ENCODE data around the gene RFX1. TPM values are rescaled to one million over a fixed set of nuclear protein-coding genes. Genes with fewer than 3 reads are reported as not detected.
"Not testable (repeated sequence)": the region's sequence is repeated elsewhere in the genome, so short reads cannot be mapped to it uniquely, and the experiment has no call there.

Gene RFX1
- total RNA-seq, 1 donor from 2014 or later = 4.2 TPM

DNA sequence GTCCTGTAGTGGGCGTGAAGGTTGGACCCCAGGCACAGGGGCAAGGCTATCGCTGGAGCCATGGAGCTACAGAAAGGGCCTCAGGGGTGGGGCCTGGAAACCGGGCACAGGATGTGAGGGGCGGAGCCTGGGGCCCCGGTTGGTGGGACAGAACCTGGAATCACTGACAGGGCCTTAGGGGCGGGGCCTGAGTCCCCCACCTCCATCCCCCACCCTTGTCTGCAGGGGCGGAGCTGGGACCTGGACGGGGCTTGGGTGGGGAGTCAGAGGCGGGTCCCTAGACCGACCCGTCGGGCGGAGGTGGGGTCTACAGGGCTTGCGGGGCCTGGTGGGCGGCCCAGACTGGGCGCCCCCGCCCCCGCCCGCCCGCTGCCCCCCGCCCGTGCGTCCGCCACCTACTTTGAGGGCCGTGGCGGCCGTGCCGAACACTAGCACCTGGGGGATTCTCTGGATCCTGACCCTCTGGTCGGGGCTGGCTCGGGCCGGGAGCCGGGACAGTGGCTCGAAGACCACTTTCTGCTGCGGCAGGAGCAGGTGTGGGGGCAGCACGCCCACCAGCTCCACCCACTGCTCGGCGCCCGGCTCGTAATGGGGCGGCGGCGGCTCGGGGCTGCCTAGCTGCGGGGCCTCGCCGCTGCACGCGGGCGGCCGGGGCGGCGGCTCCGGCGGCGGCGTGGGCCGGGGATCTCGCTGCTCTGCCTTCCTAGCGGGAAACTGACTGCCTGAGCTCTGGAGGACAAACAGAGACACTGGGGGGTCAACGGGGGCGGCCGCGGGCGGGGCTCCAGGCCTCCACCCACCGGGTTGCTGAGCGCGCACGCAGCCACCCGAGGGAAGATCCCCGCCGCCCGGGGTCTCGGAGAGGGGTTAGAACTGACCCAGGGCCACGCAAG lies 27.5 kb downstream of the RFX1 start:
- no peak overlapping the region for H3K4me3 ChIP-seq (ENCODE audit: low read depth, low read length)
- DNase-seq (ENCODE audit: low read depth) = no peak
- TF ChIP-seq, protein P1, sequence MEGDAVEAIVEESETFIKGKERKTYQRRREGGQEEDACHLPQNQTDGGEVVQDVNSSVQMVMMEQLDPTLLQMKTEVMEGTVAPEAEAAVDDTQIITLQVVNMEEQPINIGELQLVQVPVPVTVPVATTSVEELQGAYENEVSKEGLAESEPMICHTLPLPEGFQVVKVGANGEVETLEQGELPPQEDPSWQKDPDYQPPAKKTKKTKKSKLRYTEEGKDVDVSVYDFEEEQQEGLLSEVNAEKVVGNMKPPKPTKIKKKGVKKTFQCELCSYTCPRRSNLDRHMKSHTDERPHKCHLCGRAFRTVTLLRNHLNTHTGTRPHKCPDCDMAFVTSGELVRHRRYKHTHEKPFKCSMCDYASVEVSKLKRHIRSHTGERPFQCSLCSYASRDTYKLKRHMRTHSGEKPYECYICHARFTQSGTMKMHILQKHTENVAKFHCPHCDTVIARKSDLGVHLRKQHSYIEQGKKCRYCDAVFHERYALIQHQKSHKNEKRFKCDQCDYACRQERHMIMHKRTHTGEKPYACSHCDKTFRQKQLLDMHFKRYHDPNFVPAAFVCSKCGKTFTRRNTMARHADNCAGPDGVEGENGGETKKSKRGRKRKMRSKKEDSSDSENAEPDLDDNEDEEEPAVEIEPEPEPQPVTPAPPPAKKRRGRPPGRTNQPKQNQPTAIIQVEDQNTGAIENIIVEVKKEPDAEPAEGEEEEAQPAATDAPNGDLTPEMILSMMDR (conservative IDR thresholded peaks at IDR 0.05; ENCODE audit: low read depth, low read length) = no peak

DNA sequence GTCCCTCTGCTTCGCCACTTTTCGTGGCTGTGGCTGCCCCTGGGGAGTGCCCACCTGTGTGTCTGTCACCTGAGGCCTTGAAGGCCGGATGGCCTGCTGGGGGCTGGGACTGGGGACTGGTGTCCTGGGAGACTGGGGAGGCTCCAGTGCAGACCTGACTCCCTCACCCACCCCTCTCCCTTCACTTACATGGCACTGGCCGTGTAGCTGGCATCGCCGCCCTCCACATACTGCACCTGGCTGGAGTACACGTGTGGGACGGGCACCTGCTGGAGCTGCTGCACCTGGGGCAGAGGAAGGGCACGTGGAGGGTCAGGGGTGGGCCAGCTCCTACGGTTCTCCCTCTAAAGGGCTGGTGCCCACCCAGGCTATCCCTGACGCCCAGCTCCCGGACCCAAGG lies 28.3 kb downstream of the RFX1 start:
- H3K4me3 ChIP-seq (ENCODE audit: low read depth, low read length) = no peak overlapping the region
- no peak for DNase-seq (ENCODE audit: low read depth)
- TF ChIP-seq, protein P1 (conservative IDR thresholded peaks at IDR 0.05; ENCODE audit: low read depth, low read length) = no peak

DNA sequence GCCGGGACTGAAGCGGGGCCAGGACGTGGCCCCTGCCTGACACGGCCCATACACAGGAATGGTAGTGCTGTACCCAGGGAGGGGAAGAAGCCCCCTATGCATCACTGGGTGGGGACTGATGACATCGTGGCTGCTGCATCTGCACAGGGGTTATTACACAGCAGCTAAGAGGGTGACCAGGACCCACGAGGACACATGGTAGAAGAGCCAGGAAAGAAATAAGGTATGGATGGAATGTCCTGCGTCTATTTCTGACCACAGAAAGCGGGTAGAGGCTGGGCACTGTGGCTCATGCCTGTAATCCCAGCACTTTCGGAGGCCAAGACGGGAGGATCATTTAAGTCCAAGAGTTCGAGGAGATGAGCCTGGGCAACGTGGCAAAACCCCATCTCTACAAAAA lies 29.7 kb downstream of the RFX1 start:
- DNase-seq (ENCODE audit: low read depth) = no peak
- TF ChIP-seq, protein P1 (conservative IDR thresholded peaks at IDR 0.05; ENCODE audit: low read depth, low read length) = no peak
- no peak overlapping the region for H3K4me3 ChIP-seq (ENCODE audit: low read depth, low read length)

DNA sequence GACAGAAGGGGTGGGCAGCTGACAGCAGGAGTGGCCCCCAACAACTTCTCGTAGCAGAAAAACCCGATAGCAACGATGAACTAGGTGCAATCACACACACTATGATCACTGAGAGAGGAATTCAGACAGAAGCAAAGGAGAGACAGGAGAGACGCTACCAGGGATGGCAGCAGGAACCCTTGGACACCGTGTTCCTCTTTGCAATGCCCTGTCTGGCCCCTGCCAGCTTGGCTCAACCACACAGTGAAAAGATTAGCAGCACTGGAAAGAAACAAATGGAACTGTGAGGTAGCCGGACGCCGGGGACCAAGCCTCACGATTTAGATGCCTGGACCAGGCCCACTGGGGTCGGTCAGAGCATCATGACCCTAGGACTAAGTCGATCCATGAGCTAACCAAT lies 30.2 kb downstream of the RFX1 start:
- DNase-seq (ENCODE audit: low read depth) = no peak
- no peak overlapping the region for H3K4me3 ChIP-seq (ENCODE audit: low read depth, low read length)
- TF ChIP-seq, protein P1 (conservative IDR thresholded peaks at IDR 0.05; ENCODE audit: low read depth, low read length) = no peak

DNA sequence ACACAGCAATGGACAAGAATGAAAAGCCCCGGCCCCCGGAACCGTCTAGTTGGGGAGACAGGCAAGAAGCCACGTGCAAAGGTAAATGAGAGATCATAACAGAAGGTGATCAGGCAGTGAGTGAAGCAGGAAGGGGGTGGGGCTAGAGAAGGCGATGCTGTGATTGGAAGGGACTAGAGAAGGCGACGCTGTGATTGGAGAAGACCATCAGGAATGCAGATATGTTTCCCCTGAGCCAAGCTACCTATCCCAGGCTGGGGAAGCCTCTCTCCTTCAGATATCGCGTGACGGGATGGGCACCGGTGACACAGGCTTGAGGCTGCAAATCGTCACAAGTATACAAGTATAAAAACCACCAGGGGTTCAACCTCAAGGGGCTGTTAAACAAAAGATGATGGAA lies 32.0 kb downstream of the RFX1 start:
- no peak overlapping the region for H3K4me3 ChIP-seq (ENCODE audit: low read depth, low read length)
- TF ChIP-seq, protein P1 (conservative IDR thresholded peaks at IDR 0.05; ENCODE audit: low read depth, low read length) = no peak
- DNase-seq (ENCODE audit: low read depth) = no peak

DNA sequence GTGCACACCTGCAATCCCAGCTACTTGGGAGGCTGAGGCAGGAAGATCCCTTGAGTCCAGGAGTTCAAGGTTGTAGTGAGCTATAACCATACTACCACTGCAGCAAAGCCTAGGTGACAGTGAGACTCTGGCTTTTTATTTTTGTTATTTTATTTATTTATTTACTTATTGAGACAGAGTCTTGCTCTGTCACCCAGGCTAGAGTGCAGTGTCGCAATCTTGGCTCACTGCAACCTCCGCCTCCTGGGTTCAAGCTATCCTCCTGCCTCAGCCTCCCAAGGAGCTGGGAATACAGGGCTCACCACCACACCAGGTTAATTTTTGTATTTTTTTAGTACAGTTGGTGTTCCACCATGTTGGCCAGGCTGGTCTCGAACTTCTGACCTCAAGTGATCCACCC lies 32.6 kb downstream of the RFX1 start:
- not testable (repeated sequence) for DNase-seq (ENCODE audit: low read depth); H3K4me3 ChIP-seq (ENCODE audit: low read depth, low read length)

DNA sequence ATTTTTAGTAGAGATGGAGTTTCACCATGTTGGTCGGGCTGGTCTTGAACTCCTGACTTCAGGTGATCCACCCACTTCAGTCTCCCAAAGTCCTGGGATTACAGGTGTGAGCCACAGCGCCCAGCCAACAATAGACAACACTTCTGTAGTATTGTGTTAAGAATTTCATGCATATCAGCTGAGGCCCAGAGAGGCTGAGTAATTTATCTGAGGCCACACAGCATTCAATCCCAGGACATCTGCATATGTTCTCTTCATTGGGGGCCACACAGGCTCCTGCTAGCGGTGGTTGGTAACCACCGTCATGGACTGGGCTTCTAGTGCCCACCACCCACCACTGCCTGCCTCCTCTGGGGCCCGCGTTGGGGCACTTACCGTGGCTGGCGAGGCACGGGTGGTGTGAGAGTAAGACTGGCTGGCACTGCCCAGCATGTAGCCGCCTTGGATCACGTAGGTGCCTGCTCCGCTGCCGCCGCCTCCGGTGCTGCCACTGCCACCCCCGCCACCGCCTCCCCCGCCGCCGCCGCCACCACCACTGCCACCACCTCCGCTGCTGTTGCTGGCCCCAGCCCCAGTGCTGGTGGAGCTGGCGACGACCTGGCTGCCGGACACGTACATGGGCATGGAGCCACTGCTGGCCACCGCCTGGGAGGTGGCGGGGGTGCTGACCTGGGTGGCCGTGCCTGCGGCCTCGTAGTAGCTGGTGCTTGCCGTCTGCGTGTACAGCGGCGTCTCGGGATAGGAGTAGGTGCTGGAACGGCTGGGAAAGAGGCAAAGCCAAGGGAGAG lies 33.6 kb downstream of the RFX1 start:
- no peak overlapping the region for H3K4me3 ChIP-seq (ENCODE audit: low read depth, low read length)
- DNase-seq (ENCODE audit: low read depth) = no peak
- TF ChIP-seq, protein P1 (conservative IDR thresholded peaks at IDR 0.05; ENCODE audit: low read depth, low read length) = no peak

DNA sequence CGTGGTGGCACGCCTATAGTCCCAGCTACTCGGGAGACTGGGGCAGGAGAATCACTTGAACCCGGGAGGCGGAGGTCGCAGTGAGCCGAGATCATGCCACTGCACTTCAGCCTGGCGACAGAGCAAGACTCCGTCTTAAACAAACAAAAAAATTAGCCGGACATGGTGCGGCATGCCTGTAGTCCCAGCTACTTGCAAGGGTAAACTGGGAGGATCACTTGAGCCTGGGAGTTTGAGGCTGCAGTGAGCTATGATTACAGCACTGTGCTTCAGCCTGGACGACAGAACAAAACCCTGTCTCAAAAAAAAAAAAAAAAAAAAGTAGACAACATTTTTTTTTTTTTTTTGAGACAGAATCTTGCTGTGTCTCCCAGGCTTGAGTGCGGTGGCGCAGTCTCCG lies 34.3 kb downstream of the RFX1 start:
- H3K4me3 ChIP-seq (ENCODE audit: low read depth, low read length); DNase-seq (ENCODE audit: low read depth): not testable (repeated sequence)

Measured in epithelial cell of proximal tubule (primary cell).